GM23248 (cell line): Measurements from ENCODE around the gene TEX29.

Source experiments
- EZH2 ChIP-seq: fragments of 200-600 bp; sonication (generic); IDR thresholded peaks from 2 replicates; pipeline ENCODE4 v1.6.1; 2018; ENCODE audit warnings: antibody characterized with exemption, mild to moderate bottlenecking; ENCODE audit not compliant: insufficient read depth, poor library complexity, severe bottlenecking
- EZH2phosphoT487 ChIP-seq: fragments of 200-600 bp; sonication (generic); IDR thresholded peaks from 2 replicates; pipeline ENCODE4 v1.6.1; 2018; ENCODE audit warnings: antibody characterized with exemption, moderate library complexity, mild to moderate bottlenecking, low read depth; ENCODE audit not compliant: insufficient read depth

GRCh38 chr13:111363591-111363990 is 43.1 kb downstream of the TEX29 start:
- no peak for TF ChIP-seq EZH2
- TF ChIP-seq EZH2phosphoT487 = no peak
